ENCODE results near the gene CCDC117.

DNA sequence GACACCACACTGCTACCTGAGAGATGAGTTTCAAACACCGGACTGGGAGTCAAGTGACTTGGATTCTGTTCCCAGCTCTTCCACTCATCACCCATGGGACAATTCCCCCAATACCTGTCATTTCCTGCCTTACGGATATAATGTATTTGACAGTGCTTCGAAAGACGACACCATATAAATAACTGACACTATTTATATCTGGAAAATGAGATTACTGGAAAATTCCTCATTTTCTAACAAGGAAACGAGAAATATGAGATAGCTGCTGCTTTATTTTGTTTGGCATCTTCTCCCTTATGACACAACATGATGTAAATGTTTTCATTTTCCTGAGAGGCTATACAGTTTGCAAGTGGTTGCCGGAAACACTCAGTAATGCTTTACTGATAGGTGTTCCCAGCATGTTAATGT, 22.0 kb upstream of the CCDC117 start:
- TF ChIP-seq CTCF (IDR thresholded peaks at IDR 0.05) (no peak), POLR2AphosphoS5 (IDR thresholded peaks at IDR 0.05) (no peak)
